HG03175 (cell line): ENCODE measurements around the gene CHRNG.

Source experiments
- ATAC-seq: cut with Tn5 transposase; IDR thresholded peaks from one replicate; pipeline ENCODE4 v1.9.1; 2021; ENCODE audit warnings: mild to moderate bottlenecking, moderate library complexity; ENCODE audit not compliant: unreplicated experiment

Gene CHRNG, protein sequence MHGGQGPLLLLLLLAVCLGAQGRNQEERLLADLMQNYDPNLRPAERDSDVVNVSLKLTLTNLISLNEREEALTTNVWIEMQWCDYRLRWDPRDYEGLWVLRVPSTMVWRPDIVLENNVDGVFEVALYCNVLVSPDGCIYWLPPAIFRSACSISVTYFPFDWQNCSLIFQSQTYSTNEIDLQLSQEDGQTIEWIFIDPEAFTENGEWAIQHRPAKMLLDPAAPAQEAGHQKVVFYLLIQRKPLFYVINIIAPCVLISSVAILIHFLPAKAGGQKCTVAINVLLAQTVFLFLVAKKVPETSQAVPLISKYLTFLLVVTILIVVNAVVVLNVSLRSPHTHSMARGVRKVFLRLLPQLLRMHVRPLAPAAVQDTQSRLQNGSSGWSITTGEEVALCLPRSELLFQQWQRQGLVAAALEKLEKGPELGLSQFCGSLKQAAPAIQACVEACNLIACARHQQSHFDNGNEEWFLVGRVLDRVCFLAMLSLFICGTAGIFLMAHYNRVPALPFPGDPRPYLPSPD

DNA sequence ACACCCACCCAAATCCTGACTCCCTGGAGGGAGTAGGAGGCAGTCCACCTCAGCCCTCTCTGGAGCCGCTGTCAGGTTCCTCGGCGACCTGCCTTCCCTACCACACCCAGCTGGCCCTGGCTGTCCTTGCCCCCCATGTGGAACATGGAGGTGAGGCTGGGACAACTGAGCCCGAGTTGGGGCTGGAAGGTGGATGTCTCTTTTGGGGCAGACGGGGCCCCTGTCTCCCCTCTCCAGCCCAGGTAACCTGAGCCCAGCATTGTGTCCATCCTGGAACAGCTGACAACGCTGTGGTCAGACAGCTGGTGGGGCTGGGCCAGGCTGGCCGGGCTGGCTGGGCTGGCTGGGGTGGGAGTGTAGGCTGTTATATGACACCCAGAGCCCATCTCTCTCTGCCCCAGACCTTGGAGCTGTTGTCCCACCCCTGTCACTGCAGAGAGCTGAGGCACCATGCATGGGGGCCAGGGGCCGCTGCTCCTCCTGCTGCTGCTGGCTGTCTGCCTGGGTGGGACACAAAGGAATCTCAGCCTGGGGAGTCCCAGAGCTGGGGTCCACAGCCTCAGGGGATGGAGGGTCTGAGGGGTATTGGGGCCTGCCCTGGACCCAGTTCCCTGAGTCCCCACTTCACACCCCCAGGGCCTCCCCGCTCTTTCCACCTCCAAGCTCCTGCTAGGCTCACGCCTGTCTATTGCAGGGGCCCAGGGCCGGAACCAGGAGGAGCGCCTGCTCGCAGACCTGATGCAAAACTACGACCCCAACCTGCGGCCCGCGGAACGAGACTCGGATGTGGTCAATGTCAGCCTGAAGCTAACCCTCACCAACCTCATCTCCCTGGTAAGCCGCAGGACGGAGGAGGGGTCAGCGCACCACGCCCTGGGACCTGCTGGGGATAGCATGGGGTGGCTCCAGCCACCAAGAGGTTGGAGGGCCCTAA, at the start of gene CHRNG:
Gene CHRNG, plus strand, starts transcription at position 395 of the 934 bp plus-strand sequence. Its CDS starts 56 bp downstream, at position 451.
- ATAC-seq = no peak

DNA sequence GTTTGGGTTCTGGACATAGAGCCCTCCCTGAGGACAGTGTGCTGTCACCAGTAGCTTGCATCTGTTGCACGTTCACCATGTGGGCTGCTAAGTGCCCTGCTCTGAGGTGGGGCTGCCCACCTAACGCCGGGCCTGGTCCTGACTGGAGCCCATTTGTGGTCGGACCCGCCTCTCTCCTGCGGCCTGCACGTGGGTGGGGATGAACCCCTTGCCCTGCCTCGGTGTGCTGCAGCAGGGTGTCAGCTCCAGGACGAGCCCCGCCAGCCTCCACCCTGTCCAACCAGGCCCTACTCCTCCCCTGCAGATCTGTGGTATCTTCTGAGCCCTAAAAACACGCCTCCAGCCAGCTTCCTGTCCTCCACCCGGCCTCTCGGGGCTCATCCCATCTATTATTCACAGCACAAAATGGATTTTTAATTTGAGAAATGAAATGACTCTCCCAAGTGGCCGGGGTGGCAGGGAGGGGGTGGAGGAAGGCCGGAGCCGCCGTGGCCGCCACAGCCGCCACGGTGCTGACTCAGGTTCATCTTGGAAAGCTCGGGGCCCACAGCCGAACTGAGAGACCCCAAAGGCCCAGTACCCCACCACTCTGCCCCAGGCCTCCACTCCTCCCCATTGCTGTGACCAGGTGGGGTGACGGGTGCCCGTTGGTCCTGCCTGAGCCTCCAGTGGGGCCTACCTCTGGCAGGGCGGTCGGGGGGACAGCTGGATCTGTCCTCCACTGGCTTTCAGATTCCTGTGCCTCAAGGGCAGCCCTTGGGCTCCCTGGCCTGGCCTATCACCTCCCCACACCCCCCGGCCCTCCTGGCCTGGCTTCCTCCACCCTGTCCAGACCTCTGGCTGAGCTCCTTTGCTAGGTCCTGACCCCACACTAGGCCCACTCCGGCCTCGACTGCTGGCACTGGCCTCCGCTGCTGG, 49.0 kb upstream of the CHRNG start:
- no peak for ATAC-seq

DNA sequence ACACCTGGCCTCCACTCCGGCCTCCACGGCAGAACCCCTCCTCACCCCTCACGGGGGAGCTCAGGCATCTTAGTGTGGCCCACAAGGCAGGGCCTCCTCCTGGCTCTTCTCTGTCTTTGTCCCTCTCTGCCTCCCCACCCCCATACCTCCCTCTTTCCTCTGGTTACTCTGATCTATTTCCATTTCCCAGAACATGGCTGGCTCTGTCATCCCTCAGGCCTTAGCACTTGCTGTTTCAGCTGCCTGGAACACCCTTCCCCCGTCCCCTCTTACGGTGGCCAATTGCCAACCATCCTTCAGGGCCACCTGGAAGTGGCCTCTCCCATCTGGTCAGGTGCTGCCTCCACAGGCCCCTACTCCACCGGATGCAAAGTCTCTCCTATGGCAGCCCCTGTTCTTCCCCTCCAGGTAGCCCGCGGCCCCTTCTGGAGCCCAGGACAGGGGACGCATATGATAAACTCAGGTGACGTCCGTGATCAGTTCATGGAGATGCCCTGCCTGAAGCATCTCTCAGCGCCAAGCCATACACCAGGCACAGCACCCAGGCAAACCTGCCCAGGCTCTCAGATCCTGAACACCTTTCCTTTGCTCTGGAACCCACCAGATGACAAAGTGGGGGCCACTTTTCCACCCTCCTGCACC, 48.2 kb upstream of the CHRNG start:
- ATAC-seq = no peak

DNA sequence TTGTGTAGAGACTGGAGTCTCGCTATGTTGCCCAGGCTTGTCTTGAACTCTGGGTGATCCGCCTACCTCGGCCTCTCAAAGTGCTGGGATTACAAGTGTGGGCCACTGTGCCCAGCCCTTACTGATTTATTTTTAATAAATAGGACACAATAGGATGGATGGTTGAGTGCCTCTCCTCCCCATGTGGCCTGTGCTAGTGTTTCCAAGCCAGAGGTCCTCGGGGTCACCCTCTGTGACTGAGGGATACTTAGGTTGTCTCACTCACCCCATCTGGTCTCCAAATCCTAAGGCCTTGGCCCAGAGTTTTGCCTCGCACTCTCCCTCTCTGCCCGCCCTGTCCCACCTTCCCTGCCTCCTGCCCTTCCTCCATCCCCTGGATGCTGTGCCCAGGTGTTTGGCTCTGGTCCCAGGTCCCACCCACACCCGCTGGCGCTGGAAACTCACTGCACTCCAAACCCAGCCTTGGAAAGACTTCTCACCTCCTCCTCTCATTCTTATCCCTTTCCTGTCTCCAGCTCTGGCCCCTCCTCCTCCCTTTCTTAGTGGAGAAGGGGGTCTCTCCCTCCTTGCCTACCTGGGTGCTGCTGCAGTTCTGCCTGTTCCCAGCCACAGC, 47.1 kb upstream of the CHRNG start:
- no peak for ATAC-seq

DNA sequence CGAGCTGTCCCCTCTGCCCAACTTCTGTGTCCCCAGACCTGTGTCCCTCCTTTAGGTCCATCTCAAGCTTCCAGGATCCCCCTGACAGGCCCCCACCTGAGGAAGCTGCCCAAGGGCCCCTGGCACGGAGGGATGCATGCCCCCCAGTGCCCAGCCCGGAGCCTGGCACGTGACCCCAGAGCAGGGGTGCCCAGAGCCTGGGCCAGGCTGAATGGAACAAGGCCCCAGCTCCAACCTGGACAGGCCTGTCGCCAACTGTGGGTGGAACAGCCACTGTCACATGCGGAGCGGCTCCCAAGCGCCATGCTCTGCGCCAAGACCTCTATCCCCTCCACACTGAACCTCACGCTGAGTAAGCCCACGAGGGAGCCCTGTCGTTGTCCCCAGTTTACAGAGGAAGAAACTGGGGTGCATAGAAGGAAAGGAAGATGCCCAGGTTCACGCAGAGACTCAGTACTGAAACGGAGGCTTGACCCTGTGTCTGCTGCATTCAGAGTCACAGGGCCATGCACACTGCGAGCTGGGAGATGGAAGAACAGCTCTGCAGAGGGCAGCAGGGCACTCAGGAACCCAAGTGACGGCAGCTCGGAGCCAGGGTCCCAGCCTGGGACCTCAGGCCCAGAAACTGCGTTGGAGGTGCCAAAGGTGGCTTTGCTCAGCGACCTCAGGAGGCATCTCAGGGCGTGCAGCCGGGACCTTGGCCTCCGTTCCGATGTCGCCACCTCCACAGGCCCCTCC, 46.4 kb upstream of the CHRNG start:
- ATAC-seq = no peak

DNA sequence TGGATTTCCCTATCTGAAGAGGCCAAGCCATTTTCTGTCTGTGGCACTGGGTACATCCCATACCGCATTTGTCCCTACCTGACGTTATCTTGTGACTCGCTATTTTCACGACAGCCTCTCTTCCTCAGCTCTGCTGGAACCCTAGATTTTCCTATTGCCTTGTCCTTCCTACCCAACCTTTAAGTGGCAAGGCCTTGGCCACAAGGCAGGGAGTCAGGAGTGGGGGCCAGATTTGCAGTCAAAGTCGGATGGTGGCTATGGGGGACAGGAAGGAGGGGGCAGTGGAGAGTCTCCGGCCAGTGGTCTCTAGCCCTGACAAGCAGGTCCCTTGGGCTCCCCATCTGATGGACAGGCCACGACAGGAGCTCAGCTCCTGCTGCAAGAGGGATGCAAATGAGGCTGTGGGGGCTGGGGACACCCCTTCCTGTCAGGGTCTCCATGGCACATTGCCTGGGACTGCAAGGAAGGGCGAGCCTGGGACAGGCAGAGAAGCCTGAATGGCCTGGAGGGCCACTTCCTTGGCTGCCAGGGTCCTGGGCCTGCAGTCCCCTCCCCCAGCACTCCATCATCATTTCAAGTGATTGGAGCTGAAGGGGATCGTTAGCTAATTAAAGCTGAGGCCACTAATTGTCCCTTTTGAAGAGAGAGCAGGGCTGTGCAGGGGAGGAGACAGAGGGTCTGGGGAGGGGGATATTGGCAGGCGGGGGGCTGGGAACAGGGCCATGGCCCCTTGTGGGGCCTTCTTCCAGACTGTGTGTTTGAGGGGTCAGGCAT, 45.6 kb upstream of the CHRNG start:
- no peak for ATAC-seq

DNA sequence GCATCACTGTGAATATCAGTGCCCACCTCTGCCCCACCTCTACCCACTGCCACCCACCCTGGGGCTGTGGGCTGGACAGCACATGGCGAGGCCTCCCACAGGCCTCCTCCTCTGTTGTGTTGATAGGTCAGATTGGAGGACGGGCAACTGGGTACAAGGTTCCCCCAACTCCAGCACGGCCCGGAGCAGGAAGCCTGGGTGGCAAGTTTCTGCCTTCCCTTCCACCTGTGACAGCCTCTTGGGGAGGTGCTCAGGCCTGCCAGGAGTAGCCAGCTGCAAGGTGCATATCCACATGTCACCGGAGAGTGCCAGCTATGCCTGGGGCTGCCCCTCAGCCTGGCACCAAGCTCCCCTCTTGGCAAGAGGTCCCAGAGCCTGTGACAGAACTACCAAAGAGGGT, 45.0 kb upstream of the CHRNG start:
- ATAC-seq = no peak

DNA sequence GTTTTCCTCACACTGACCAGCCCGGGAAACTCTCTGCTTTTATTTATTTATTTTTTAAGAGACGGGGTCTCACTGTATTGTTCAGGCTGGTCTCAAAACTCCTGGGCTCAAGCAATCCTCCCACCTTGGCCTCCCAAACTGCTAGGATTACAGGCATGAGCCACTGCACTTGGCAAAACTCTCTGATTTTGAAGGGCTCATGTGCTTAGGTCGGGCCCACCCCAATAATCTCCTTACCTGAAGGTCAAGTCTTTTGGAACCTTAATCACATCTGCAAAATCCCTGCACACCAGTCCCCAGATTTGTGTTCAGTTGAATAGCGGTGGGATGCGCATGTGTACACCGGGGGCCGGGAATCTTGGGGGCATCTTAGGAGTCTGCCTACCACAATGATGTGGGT, 44.2 kb upstream of the CHRNG start:
- ATAC-seq = no peak

DNA sequence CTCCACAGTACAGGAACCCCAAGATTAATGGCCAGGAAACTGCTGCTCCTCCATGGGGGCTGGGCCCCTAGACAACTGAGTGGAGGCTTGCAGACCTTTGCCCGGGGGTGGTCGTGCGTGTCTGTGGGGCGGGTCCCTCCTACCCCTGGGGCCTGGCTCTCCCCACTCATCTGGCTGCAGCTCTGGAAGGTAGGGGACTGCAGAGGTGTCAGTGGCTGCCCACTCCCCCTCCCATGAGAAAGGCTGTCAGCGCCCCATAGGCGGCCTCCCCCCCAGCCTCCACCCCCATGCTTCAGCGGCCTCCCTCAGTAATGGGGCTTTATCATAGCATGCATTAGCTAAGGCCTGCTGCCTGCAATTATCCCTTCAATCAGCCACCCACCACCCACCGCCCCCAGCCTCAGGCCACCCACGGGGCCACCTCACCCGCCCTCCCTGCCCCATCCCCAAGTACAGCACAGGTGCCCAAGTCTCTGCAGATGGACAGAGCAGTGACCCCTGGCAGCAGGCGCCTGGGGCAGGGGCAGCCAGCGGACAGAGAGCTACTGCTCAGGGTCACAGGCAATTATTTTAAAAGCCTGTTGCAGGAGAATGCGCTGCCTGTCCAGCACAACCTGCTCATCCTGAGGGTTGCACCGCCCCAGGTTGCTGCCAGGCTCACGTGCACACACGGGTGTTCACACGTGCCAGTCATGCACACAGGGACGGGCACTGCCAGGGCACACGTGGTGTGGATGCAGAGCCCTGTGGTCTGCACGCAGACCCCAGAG, 42.8 kb upstream of the CHRNG start:
- no peak for ATAC-seq

DNA sequence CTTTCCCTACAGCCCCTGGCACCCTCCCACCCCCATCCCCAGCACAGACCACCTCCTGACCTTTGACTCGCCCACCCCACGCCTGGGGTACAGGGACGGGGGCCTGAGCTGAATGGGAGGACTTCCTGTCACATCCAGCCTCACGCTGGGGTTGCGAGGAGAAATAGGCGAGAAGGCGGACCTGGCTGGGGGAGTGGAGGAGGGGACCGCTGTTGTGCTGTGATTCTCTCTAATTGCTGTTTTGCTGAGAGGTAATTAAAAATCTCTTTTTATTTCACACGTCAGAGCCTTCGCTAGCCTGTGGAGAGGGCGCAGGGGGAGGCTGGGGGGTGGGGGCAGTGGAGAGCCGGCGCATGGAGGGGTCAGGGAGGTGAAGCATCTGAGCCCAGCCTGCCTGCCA, 42.1 kb upstream of the CHRNG start:
- no peak for ATAC-seq

DNA sequence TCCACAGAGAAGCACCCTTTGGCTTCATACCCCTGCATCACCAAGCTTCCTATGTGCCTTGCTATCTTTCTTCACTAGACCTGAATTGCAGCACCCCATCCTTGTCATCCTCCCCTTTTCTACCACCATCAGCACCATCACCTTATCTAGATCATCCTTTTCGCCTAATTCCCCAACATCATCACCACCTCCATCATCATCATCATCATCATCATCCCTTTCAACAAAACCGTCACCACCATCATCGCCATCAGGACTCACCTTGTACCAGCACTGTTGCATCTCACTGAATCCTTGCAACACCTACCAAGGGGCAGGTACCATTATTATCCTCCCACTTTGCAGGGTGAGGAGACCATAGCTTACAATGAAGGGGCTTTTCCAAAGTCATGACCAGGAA, 41.0 kb upstream of the CHRNG start:
- no peak for ATAC-seq

DNA sequence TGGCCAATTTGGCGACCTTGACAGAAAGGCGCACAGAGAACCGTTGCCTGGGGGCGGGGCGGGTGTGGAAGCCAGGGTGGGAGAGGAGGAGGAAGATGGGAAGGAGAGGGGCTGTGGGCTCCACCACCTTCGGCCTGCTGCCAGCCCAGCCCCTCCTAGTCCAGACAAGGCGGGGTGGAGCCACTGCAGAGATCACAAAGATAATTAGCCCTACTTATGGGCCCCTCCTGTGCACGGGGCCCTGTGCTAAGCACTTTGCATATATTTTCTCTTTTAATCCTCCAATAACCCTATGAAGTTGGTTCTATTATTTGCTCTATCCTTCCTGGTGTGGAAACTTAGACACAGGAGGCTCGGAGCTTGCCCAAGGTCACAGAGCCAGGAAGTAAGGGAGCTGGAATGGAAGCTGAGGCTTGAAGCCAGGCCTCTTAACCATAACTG, 38.1 kb upstream of the CHRNG start:
- no peak for ATAC-seq

DNA sequence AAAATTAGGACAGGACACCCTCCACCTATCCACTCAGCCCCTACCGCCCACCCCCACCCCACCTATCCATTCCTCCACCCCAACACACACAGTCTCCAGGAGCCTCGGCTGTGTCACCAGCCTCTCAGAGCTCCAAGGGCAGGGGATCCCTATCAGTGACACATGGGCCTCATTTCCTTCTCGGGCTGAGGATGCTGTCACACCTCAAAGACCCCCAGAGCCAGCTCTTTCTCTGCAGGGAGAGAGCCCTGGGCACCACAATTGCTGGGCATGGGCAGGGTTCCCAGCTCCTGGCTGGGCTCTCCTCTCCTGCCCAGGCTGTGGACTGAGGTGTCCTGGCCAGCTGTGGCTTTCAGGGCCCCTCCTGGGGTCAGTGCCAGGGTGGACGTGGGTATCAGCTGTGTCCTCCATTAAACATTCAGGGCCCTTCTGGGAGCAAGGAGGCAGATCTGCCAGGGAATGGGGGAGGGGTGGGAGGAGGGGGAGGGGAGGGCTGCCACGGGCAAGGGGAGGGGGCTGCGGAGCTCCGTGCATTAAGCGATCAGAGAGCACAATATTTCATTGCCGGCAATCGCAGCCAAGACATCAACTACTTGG, 37.6 kb upstream of the CHRNG start:
- ATAC-seq = no peak

DNA sequence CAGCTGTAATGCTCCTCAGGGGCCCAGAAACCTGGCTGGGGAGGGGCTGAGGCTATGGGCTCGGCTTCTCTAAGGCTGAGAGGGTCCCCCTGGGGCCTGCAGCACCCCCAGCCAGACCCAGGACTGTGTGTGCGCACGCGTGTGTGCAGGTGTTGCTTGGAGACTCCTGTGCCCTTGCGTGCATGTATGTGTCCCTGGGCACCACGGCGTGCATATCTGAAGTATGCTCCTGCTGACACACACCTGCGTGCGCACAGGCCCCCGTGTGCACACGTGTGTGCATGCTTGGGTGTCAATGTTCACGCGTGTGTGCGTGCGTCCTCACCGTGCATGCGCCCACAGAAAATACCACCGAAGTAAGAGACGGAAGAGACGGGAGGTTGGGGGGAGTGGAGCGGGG, 37.0 kb upstream of the CHRNG start:
- no peak for ATAC-seq

DNA sequence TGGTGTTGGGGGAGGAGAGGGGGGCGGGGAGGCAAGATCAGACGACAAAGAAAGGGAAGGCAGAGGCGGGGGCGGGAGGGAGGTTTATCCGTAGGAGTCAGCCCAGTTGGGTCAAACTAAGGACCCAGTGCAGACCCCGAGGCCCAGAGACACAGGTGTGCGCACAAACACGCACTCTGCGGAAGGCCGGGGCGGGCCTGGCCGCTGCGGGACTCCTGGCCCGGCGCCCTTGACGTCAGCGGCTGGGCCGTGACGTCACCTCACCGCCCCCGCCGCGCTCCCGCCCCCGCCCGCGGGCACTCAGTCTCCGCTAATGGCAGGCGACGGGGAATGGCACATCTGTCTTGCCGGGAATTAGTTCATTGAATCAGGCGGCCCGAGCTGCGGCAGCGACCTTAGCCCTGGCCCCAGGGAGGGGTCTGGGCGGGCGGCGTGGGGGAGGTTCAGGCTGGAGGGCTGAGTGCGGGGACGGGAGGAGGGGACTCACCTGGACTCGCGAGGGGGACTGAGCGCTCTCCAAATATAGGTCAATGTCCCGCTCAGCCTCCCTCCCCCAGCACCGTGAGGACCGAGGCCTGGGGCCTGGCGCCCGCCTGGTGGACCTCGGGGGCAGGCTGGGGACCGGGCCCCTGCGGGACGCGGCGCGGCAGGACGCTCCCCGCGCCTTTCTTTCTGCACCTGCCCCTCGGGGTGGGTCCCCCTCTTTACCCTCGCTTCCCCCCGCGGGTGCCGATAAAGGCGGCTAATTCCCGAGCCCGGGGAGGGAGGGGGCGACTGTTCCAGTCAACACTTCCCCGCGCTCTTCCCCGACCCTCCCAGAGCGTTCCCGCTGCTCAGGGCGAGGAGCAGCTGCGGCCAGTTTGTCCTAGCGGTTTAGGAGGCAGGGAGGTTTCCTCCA, 36.3 kb upstream of the CHRNG start:
- ATAC-seq = no peak

DNA sequence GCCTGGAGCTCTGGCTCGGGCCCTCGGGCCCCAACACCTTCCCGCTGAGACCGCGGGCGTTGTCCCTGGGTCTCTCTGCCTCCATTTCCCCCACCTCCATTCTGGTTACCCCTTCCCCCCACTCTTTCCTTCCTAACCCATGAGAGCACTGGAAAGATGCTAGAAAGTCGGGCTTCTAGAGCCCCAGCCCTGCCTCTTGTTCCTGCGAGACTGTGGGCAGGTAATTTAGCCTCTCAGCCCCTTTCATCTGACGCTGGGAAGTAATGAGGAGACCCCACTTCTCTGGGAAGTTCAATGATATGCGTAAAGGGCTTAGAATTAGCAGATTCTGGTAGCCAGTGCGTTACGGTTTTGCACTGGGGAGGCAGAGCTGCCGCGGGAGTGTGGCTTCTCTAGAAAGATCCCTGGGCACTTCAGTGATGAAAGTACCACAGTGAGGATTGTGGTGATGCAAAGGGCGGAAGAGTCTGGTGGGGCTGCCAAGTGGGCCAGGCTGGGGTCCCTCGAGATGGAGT, 35.6 kb upstream of the CHRNG start:
- ATAC-seq = no peak
